Sciatic nerve (tissue), 2 donors: ENCODE results near the gene IMPDH2. TPM values are rescaled to one million over a fixed set of nuclear protein-coding genes. Genes with fewer than 3 reads are reported as not detected.
"Not testable (repeated sequence)": the region's sequence is repeated elsewhere in the genome, so short reads cannot be mapped to it uniquely, and the experiment has no call there.

Source experiments
- ATAC-seq: fragments of 200-7000 bp; cut with Tn5 transposase; one replicate; pipeline ENCODE4 v1.9.1; 2020; ENCODE audit warnings: mild to moderate bottlenecking, moderate library complexity
- DNase-seq: peaks from one replicate; pipeline ENCODE4 v3.0.0-alpha.2; 2020; ENCODE audit warnings: low spot score
- intact Hi-C: fragments of 100-400 bp; cut with DNase I; formaldehyde crosslinking; loops from one replicate; pipeline ENCODE4 v1.14.2; 2022
- total RNA-seq: library from RNA; stranded (reverse); fragmentation: NEBNext Ultra II Directional; extraction: Animal tissue kit (Norgen Biotek cat#: 25700); gene quantifications from one replicate; pipeline ENCODE4 v1.2.1, GENCODE V29; 2021
- donor health status: DM: no; HTN: no; CAD: no.
- donor health status: DM: no; HTN: no; CAD: no.

Gene IMPDH2
- total RNA-seq, 1 donor from 2014 or later, result 121 TPM

- DNase-seq, intact Hi-C loops, ATAC-seq: not testable (repeated sequence)
Measured at GRCh38 chr3:49008627-49009026, 20.6 kb downstream of the IMPDH2 start.

- intact Hi-C loops, result no loop called here
- ATAC-seq, result peak; percentile 88
- peak; percentile 95 for DNase-seq
Measured at GRCh38 chr3:49007771-49008528, 21.2 kb downstream of the IMPDH2 start.

GRCh38 chr3:49007068-49007770, 22.0 kb downstream of the IMPDH2 start, which contains the start of gene WDR6:
WDR6 (plus strand) TSS chr3:49007391; CDS start chr3:49007432, 41 bp downstream.
- intact Hi-C loops, result no loop called here
- ATAC-seq, result peak; percentile 95
- DNase-seq, result peak; percentile 98

DNA sequence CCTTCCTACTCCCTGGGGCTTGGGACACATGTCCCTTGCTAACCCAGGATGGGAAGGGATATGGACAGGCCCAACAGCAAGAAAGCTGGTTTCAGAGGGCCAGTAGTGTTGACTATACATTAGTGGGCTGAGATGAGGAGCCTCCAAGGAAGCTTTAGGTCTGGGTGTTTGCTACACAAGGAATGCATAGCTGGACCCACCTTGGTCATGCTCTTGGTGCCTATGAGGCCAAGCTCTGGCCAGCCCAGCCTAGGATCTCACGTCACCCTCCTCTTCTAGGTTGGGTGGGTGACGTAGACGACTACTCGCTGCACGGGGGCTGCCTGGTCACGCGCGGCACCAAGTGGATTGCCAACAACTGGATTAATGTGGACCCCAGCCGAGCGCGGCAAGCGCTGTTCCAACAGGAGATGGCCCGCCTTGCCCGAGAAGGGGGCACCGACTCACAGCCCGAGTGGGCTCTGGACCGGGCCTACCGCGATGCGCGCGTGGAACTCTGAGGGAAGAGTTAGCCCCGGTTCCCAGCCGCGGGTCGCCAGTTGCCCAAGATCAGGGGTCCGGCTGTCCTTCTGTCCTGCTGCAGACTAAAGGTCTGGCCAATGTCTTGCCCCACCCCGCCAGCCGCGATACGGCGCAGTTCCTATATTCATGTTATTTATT, 22.7 kb downstream of the IMPDH2 start:
- intact Hi-C loops, result no loop called here
- peak; percentile 47 for ATAC-seq
- peak; percentile 81 for DNase-seq

GRCh38 chr3:49005998-49006397, 23.2 kb downstream of the IMPDH2 start:
- no peak for DNase-seq
- intact Hi-C loops, result no loop called here
- ATAC-seq, result no peak

DNA sequence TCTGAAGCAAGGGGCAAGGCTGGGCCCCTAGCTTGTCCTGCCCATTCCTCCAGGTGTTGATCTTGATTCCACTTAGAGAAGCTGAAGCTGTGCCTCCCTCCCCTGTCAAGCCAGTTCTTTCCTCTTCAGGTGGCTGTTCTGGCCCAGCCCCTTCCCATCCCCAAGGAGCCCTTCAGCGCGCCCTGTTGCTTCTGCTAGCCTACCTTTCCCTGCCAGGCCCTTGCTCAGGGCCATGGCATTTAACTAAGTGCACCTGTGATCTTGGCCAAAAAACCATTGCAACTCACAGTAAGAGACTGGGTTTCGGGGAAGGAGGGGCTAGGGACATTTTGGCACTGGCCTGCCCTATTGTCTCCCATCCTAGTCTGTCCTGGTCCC, 23.9 kb downstream of the IMPDH2 start:
- no peak for ATAC-seq
- no peak for DNase-seq
- intact Hi-C loops, result no loop called here

GRCh38 chr3:49004352-49005302, 24.6 kb downstream of the IMPDH2 start:
- no peak for ATAC-seq
- DNase-seq, result no peak
- intact Hi-C loops, result no loop called here

DNA sequence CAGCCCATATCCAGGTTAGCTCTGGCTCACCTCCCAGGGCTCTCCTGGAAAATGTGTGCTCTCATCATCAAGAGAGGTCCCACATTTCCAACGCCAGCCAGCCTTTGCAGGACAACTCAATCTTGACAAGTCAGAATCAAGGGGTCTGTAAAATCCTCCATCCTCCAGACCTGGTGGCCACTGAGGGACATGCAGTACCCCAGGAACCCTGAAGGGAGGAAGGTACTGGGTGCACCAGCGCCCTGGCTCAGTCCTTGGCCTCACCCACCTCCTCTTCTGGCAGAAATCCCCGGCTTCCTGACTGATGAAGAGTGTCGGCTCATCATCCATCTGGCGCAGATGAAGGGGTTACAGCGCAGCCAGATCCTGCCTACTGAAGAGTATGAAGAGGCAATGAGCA, 28.0 kb downstream of the IMPDH2 start:
- intact Hi-C loops, result no loop called here
- ATAC-seq, result no peak
- no peak for DNase-seq

- DNase-seq, result no peak
- no peak for ATAC-seq
- intact Hi-C loops, result no loop called here
Measured at GRCh38 chr3:48999085-48999858, 29.9 kb downstream of the IMPDH2 start.

DNA sequence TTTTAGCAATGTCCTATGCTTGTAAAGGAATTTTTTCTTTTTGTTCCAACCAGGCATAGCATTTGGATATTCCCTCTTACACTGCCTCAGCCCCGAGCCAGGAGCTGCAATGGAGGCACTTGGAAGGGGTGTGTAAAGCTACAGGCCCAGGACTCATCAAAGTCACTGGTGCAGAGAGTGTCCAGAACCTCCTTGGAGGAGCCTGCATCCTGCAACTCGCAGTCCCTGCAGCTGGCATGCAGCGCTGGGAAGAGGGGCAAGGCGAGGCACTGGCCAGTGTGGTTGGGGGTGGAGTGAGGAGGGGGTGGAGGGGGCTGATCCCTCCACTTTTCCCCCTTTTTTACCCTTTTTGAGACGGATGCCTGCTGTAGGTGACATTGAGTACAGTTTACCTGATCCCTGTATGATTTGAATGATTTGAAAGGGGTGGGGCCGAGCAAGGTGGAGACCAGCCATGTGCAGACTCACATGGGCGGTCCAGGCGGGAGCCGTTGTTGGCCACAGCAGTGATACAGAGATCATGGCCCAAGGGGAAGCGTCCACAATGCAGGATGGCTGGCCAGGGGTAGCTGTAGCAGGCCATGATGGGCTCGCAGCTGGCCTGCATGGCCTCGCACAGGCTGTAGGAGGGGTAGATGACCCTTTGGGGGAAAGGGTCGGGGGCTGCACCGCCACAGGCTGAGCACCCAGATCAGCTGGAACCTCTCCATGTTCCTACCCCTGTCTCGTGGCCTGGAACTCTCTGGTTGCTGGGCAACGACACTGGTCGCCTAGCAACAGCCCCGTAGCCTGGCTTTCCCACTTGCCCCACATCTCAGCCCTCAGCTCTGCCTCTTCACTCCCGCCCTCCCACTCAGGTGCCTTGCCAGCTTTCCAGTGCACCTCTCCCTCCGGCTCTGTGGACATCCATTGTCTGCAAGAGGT, 31.2 kb downstream of the IMPDH2 start:
- DNase-seq, result no peak

DNA sequence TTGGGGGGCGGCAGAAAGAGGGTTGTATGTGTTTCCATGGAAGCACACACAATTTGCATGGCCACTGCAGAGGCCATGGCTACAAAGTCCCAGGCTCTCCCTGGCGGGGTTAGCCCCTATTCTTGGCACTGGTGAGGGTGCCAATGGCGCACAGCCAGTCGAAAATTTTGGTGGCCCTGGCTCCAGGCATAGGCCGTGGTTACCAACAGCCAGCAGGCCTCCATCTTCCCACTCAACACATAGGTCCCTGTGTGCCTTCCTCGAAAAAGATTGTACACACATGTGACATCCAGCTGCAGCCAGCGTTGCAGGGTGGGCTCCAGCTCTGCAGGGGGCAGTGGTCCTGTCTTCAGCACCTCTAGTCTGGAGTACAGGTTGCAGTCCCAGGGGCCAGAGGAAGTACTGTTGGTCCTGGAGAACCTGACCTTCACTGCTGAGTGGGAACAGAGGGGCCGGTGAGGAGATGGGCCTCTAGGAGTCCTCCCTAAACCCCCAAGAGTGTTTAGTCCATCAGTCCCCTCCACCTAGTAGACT, 32.0 kb downstream of the IMPDH2 start:
- ATAC-seq, result no peak
- no peak for DNase-seq
- intact Hi-C loops, result no loop called here

More for the DNA sequence above, 31.2 kb downstream of the IMPDH2 start:
- no peak for ATAC-seq
- intact Hi-C loops, result no loop called here

- no peak for DNase-seq
- intact Hi-C loops, result no loop called here
- no peak for ATAC-seq
Measured at GRCh38 chr3:48996640-48997039, 32.6 kb downstream of the IMPDH2 start.

- no peak for ATAC-seq
- intact Hi-C loops, result no loop called here
- DNase-seq, result no peak
Measured at GRCh38 chr3:48993834-48994233, 35.4 kb downstream of the IMPDH2 start.

DNA sequence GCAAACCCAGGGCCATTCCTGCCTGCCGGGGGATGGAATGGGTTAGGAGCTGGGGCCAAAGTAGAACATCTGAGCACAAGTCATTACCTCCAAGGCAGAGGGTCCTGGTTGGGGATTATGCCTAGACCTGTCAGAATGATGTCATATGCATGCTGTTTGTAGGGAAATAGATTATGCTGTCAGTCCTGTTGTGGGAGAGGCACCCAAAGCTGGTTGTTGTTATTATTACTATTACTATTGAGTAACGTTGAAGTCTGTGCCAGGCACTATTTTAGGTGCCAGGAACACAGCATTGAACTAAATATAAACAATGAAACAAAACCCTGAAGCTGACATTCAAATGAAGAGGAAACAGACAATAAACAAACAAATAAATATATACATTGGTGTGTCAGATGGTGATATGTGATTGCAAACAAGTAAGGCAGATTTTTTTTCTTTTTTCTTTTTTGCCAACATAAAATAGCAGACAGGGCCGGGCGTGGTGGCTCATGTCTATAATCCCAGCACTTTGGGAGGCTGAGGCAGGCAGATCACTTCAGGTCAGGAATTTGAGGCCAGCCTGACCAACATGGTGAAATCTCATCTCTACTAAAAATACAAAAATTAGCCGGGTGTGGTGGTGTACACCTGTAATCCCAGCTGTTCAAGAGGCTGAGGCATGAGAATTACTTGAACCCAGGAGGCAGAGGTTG, 37.2 kb downstream of the IMPDH2 start:
- intact Hi-C loops, result no loop called here
- ATAC-seq (no peak), DNase-seq (no peak)

DNA sequence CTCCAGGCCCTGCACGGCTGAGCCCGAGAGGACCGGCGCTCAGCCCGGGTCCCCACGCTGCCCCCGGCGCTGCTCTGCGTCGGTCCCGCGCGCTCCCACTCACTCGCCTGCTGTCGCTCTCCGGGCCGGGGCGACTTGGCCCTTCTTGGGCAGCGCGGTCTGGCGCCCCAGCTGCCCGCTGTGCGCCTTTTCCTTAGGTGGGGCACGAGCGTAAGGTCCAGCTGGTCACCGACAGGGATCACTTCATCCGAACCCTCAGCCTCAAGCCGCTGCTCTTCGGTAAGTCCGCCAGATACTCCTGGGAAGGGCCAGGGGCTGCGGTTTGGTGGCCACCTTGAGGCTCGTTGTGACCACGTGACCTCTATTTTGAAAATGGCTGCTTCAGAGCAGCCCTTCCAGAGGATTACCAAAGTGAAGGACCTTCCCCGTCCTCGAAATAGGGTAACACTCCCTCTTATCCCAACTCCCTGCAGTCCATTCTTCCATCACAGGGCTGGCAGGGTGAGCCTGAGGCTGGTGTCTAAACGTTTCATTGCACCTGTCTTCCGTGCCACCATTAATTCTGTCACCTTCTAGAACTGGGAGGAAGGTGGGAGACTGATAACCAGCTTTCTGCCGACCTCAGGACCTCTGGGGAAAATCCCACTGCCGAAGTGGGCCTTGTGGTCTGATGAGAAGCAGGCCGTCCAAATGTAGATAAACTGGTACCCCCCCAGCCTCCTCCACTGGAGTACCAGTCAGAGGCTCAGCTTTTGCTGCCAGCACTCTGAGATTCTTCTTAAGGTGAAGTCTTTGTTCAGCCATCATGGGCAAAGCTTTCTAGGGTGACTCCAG, 38.3 kb downstream of the IMPDH2 start:
- ATAC-seq (no peak), DNase-seq (no peak)
- intact Hi-C loops, result no loop called here
